AG09309 (cell line): Measurements from ENCODE around the gene ANTXR1.

Experiments
- DNase-seq: peaks from one replicate; pipeline ENCODE4 v3.0.0-alpha.2; 2010; ENCODE audit warnings: low read depth
- H3K4me3 ChIP-seq: 2 replicates; pipeline ENCODE4 v1.5.1; 2011; ENCODE audit warnings: mild to moderate bottlenecking, low read depth, low read length, moderate library complexity; ENCODE audit not compliant: control insufficient read depth
- CTCF ChIP-seq: IDR thresholded peaks from 2 replicates; pipeline ENCODE4 v1.5.1; 2011; ENCODE audit warnings: mild to moderate bottlenecking, low read depth, low read length, inconsistent platforms; ENCODE audit not compliant: insufficient read depth, control insufficient read depth; ENCODE audit errors: missing control alignments

The ANTXR1 gene

DNA sequence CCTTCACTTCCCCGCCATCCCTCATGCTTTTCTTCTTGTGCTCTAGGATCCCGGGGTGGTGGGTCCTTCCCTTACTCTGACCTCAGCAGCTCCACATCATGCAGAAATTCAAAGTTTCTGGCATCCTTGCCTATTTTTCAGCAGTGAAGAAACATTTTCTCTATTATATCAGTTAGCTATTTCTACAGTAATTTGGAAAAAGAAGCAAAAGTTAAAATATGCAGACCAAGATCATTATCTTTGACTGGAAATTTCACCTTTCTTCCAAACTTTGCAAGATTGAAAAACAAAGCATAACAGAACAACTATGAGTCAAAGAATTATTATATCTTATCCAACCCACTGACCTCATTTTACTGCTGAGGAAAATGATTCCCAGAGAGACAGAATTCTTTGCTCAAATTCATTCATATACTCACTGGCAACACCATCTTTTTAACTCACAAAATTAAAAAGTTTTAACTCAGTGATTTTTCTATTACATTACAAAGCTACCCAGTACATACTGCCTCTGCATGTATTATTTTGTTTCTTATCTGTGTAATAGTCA is 40.5 kb downstream of the ANTXR1 start:
- no peak for DNase-seq

DNA sequence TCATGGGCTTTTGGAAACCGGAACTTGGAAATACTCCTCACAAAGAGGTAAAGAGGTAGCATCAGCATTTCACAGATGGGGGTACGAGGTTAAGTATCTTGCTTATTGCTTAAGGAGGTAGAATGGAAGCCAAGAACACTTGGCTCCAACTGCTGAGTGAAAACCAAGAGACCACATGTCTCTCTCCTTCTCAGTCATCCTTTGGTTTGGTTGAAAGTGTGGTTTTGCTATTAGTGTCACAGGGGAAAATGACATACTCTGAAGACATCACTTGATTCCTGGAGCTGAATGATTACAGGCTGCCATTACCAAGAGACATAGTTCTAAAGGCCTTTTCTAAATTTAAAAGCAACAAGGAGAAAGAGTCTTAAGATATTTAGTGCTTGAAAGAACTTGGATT is 41.5 kb downstream of the ANTXR1 start:
- no peak overlapping the region for H3K4me3 ChIP-seq
- DNase-seq: no peak
- no peak for TF ChIP-seq CTCF

More for the DNA sequence above, 40.5 kb downstream of the ANTXR1 start:
- TF ChIP-seq CTCF: no peak
- H3K4me3 ChIP-seq: no peak overlapping the region

DNA sequence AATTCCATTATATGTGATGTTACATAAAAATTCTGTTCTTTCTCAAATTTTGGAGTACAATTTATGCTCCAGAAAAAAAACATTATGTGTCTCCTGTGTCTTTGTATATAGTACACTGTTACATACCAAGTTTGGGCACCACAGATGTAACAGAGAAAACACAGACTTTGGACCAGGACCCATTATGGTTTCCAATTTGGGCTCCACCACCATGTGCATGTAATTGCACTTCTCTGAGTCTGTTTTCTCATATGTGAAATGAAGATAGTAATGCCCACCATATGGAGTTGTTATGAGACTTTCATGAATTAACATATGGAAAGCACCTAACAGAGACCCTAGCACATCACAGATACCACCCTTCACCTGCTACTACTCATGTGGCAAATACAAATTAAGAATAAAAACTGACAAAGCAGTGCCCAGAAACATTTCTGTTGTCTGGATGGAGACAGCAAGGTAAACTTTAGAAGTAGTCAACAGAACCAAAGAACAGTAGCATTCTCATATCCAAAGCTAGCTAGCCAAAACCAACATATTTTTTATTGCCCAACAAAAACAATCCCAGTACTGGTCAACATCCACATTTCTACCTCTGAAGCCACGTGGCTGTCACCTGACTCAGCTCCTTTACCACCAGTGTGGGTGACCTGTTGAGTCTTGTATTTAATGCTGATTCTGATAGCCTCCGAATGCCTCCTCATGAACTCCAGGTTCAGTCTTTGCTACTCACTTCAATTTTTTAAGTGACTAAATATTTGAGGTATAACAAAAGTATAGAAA is 42.9 kb downstream of the ANTXR1 start:
- TF ChIP-seq CTCF: no peak
- DNase-seq: no peak
- no peak overlapping the region for H3K4me3 ChIP-seq

GRCh38 chr2:69057660-69058059 is 44.7 kb downstream of the ANTXR1 start:
- H3K4me3 ChIP-seq: no peak overlapping the region
- no peak for DNase-seq
- no peak for TF ChIP-seq CTCF

GRCh38 chr2:69059731-69060290 is 46.8 kb downstream of the ANTXR1 start:
- DNase-seq: no peak
- no peak for TF ChIP-seq CTCF
- H3K4me3 ChIP-seq: no peak overlapping the region

DNA sequence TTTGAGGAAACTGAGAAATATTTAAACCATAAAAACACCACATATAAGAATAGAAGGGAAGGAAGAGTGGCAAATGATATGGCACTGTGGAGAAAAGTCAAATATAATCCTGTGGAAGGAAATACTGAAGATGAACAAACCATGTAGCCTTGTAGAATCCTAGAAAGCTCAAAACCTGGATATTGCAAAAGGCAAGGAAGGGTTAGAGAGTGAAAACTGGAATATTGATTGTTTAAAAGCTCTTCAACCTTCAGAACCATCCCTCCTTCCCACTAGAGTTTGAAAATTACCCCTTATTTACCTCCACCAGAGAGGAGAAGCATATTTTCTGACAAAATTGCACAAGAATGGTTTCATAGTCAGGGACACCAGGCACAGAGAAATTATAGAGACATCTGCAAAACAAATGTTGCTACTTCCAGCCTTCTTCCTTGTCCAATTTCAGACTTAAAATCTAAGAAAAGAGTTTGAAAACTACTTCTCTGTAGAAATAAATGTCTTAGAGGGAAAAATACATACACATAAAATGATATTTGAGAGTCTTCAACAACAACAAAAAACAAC is 48.0 kb downstream of the ANTXR1 start:
- DNase-seq: no peak
- TF ChIP-seq CTCF: no peak
- no peak overlapping the region for H3K4me3 ChIP-seq
